Muscle of leg (tissue), 16 donors: ENCODE measurements around the gene KRTAP9-2. TPM values are rescaled to one million over a fixed set of nuclear protein-coding genes. Genes with fewer than 3 reads are reported as not detected.
A peak's percentile ranks its signal among the peaks of the same experiment; 100 is the strongest.
"Not testable (repeated sequence)": the region's sequence is repeated elsewhere in the genome, so short reads cannot be mapped to it uniquely, and the experiment has no call there.

ENCODE experiments used
- DNase-seq: peaks from one replicate; pipeline ENCODE4 v3.0.0; 2013
- H3K27ac ChIP-seq: one replicate; pipeline ENCODE4 v1.5.1; 2013; ENCODE audit warnings: mild to moderate bottlenecking, low read length, control low read depth
- H3K27me3 ChIP-seq: one replicate; pipeline ENCODE4 v1.6.1; 2013; ENCODE audit warnings: low read length; ENCODE audit not compliant: control insufficient read depth, insufficient read depth
- H3K36me3 ChIP-seq: one replicate; pipeline ENCODE4 v1.6.1; 2013; ENCODE audit warnings: low read length; ENCODE audit not compliant: control insufficient read depth, insufficient read depth
- H3K4me1 ChIP-seq: one replicate; pipeline ENCODE4 v1.6.1; 2013; ENCODE audit warnings: low read length; ENCODE audit not compliant: control insufficient read depth, insufficient read depth
- H3K4me3 ChIP-seq: one replicate; pipeline ENCODE4 v1.5.1; 2013; ENCODE audit warnings: low read length, control low read depth
- H3K9me3 ChIP-seq: replicated peaks from 2 replicates; pipeline ENCODE4 v1.6.1; 2013; ENCODE audit warnings: low read depth, low read length; ENCODE audit not compliant: control insufficient read depth
- WGBS: methylation state at CpG from one replicate; pipeline ENCODE4 v1.1.5; 2013; ENCODE audit warnings: missing lambda C conversion rate; ENCODE audit not compliant: insufficient coverage; 5-methylcytosine and 5-hydroxymethylcytosine counted together
- long read RNA-seq, 11 donors: transcript quantifications; one replicate each; lab custom pipeline, GENCODE V29; 2026
- polyA plus RNA-seq, 8 donors: library from polyadenylated mRNA; unstranded; fragments of 120-200 nt; gene quantifications; one replicate each; pipeline versions ENCODE4 v1.2.1 to v1.2.3, GENCODE V29; 2013; ENCODE audit warnings: inconsistent platforms in 1 of 8, low replicate concordance in 1 of 8; ENCODE audit not compliant: insufficient read length in 8 of 8, insufficient read depth in 1 of 8
- total RNA-seq: library from RNA; stranded (reverse); fragments of 120-200 nt; gene quantifications from one replicate; pipeline ENCODE4 v1.2.4, GENCODE V29; 2013

Gene KRTAP9-2
- not detected for total RNA-seq
- not detected for polyA plus RNA-seq
- long read RNA-seq, donor 1: 0 reads
- long read RNA-seq, donor 2: 0 reads
- long read RNA-seq, donor 3: 0 reads
- long read RNA-seq, donor 4: 0 reads
- long read RNA-seq, donor 5: 0 reads
- long read RNA-seq, donor 6: 0 reads
- long read RNA-seq, donor 7: 0 reads
- long read RNA-seq, donor 8: 0 reads
- long read RNA-seq, donor 9, partial matches to known transcripts: 0 of 1 reads
- long read RNA-seq, donor 9, other reads (novel, unspliced or antisense): 0 of 1 reads
- long read RNA-seq, donor 10: 0 reads
- long read RNA-seq, donor 11: 0 reads

GRCh38 chr17:41226598-41227095 lies at the start of gene KRTAP9-2:
Gene KRTAP9-2, plus strand, starts transcription at chr17:41226648. Its CDS starts 7 bp downstream, at chr17:41226655.
- not testable (repeated sequence) for H3K27me3 ChIP-seq, H3K9me3 ChIP-seq, H3K36me3 ChIP-seq, H3K4me1 ChIP-seq, H3K4me3 ChIP-seq, DNase-seq, H3K27ac ChIP-seq
- WGBS: 60% methylated on average over 1 of the region's 4 CpGs

GRCh38 chr17:41176744-41177387 lies 49.6 kb upstream of the KRTAP9-2 start:
- Histone ChIP-seq H3K4me3 (no peak overlapping the region), H3K4me1 (no peaks in the 10 kb centered on the region), H3K27ac (no peak overlapping the region), H3K9me3 (peaks cover 2% of the 10 kb centered on the region), H3K27me3 (peaks cover 2% of the 10 kb centered on the region), H3K36me3 (no peaks in the 10 kb centered on the region)
- WGBS: 85% methylated on average over 1 of the region's 3 CpGs
- DNase-seq: peak; percentile 22

GRCh38 chr17:41177727-41178271 lies 48.6 kb upstream of the KRTAP9-2 start, which contains the start of gene KRTAP4-2:
Gene KRTAP4-2, minus strand, starts transcription at chr17:41178221. Its CDS starts 57 bp downstream, at chr17:41178164.
- Histone ChIP-seq H3K27ac (no peak within 1 kb of the TSS), H3K36me3 (no peaks in the 10 kb centered on the region), H3K9me3 (peaks cover 2% of the 10 kb centered on the region), H3K4me3 (no peak within 1 kb of the TSS), H3K4me1 (no peaks in the 10 kb centered on the region), H3K27me3 (peaks cover 2% of the 10 kb centered on the region)
- no peak for DNase-seq
- WGBS: 84% methylated on average over 6 of the region's 7 CpGs

- H3K4me1 ChIP-seq: no peaks in the 10 kb centered on the region
- peak; percentile 14 for DNase-seq
- no peak overlapping the region for H3K4me3 ChIP-seq
- no peaks in the 10 kb centered on the region for H3K36me3 ChIP-seq
- 100% methylated on average over 3 of the region's 3 CpGs for WGBS
- H3K9me3 ChIP-seq: peaks cover 2% of the 10 kb centered on the region
- H3K27ac ChIP-seq: no peak overlapping the region
- peaks cover 2% of the 10 kb centered on the region for H3K27me3 ChIP-seq
Observed at GRCh38 chr17:41178341-41178740, 48.1 kb upstream of the KRTAP9-2 start.

- no peak for DNase-seq
- Histone ChIP-seq H3K27me3 (peaks cover 2% of the 10 kb centered on the region), H3K27ac (no peak overlapping the region), H3K4me1 (no peaks in the 10 kb centered on the region), H3K36me3 (no peaks in the 10 kb centered on the region), H3K9me3 (peaks cover 2% of the 10 kb centered on the region), H3K4me3 (no peak overlapping the region)
- no CpG with 5 or more reads among the region's 1 CpG for WGBS
Observed at GRCh38 chr17:41178843-41179616, 47.4 kb upstream of the KRTAP9-2 start.

- H3K9me3 ChIP-seq: no peaks in the 10 kb centered on the region
- WGBS: 81% methylated on average over 5 of the region's 9 CpGs
- no peaks in the 10 kb centered on the region for H3K4me1 ChIP-seq
- no peaks in the 10 kb centered on the region for H3K36me3 ChIP-seq
- no peak within 1 kb of the TSS for H3K27ac ChIP-seq
- H3K27me3 ChIP-seq: peaks cover 2% of the 10 kb centered on the region
- no peak for DNase-seq
- no peak within 1 kb of the TSS for H3K4me3 ChIP-seq
Observed at GRCh38 chr17:41184480-41184961, 41.9 kb upstream of the KRTAP9-2 start, which contains the start of gene KRTAP4-1. Gene KRTAP4-1, minus strand, starts transcription at chr17:41184911. Its CDS starts 57 bp downstream, at chr17:41184854.

GRCh38 chr17:41185001-41185400 lies 41.4 kb upstream of the KRTAP9-2 start:
- H3K4me3 ChIP-seq: no peak overlapping the region
- H3K9me3 ChIP-seq: no peaks in the 10 kb centered on the region
- no CpG with 5 or more reads among the region's 1 CpG for WGBS
- no peak for DNase-seq
- H3K4me1 ChIP-seq: no peaks in the 10 kb centered on the region
- no peaks in the 10 kb centered on the region for H3K36me3 ChIP-seq
- H3K27ac ChIP-seq: no peak overlapping the region
- peaks cover 2% of the 10 kb centered on the region for H3K27me3 ChIP-seq

GRCh38 chr17:41186872-41187271 lies 39.6 kb upstream of the KRTAP9-2 start:
- 87% methylated on average over 2 of the region's 2 CpGs for WGBS
- H3K4me1 ChIP-seq: no peaks in the 10 kb centered on the region
- no peak overlapping the region for H3K27ac ChIP-seq
- no peak overlapping the region for H3K4me3 ChIP-seq
- H3K27me3 ChIP-seq: peaks cover 2% of the 10 kb centered on the region
- H3K9me3 ChIP-seq: no peaks in the 10 kb centered on the region
- DNase-seq: peak; percentile 25
- no peaks in the 10 kb centered on the region for H3K36me3 ChIP-seq

GRCh38 chr17:41189837-41190318 lies 36.6 kb upstream of the KRTAP9-2 start, which contains the start of gene KRTAP9-1:
Gene KRTAP9-1, plus strand, starts transcription at chr17:41189887. Its CDS starts 0 bp downstream, at chr17:41189887.
- not testable (repeated sequence) for H3K27me3 ChIP-seq, DNase-seq, H3K9me3 ChIP-seq, H3K4me3 ChIP-seq, H3K27ac ChIP-seq, H3K4me1 ChIP-seq, H3K36me3 ChIP-seq
- WGBS: 83% methylated on average over 1 of the region's 1 CpG
